Pancreas (tissue), 10 donors: ENCODE results near the gene SLC9A8. TPM values are rescaled to one million over a fixed set of nuclear protein-coding genes. Genes with fewer than 3 reads are reported as not detected.

Experiments
- ATAC-seq, 4 donors: fragments of 200-7000 bp; cut with Tn5 transposase; one replicate each; pipeline versions ENCODE4 v1.8.0 to v1.9.1; 2020; ENCODE audit warnings: mild to moderate bottlenecking in 4 of 4, moderate library complexity in 4 of 4
- DNase-seq, 6 donors: peaks; one replicate each; pipeline ENCODE4 v3.0.0-alpha.2; 2020
- FAIRE-seq: peaks from 2 replicates; lab custom pipeline; 2012; peaks lifted over from hg19 to GRCh38; lab: Jason Lieb, UNC
- H3K27ac ChIP-seq, 4 donors: fragments of 200-600 bp; sonication (generic); 1 replicate in 3 of 4; 2 replicates in 1 of 4; pipeline versions ENCODE4 v1.5.0 to v1.8.0; 2020
- H3K27me3 ChIP-seq, 4 donors: fragments of 200-600 bp; one replicate each; pipeline ENCODE4 v1.8.0; 2021
- H3K36me3 ChIP-seq, 3 donors: fragments of 200-600 bp; sonication (generic) in 1 of 3; one replicate each; pipeline versions ENCODE4 v1.5.0 to v1.8.0; 2020 to 2021
- H3K4me1 ChIP-seq, 3 donors: fragments of 200-600 bp; one replicate each; pipeline ENCODE4 v1.8.0; 2021
- H3K4me3 ChIP-seq, 4 donors: fragments of 200-600 bp; sonication (generic) in 2 of 4; one replicate each; pipeline versions ENCODE4 v1.5.0 to v1.8.0; 2020 to 2021
- H3K9me3 ChIP-seq, 4 donors: fragments of 200-600 bp; one replicate each; pipeline ENCODE4 v1.8.0; 2021
- WGBS, 2 donors: extraction: QIAGEN DNeasy Blood & Tissue Kit; methylation state at CpG; one replicate each; pipeline ENCODE4 v1.1.7; 2013; 5-methylcytosine and 5-hydroxymethylcytosine counted together
- intact Hi-C, 3 donors: fragments of 100-400 bp; cut with DNase I; formaldehyde crosslinking; loops; one replicate each; pipeline versions ENCODE4 v1.11.1 to v1.14.2; 2022
- polyA plus RNA-seq, 2 donors: library from polyadenylated mRNA; stranded (reverse); fragments of 200-250 nt; gene quantifications; one replicate each; pipeline ENCODE4 v1.2.3, GENCODE V29; 2013
- total RNA-seq, 6 donors: library from RNA; stranded (reverse); fragmentation: NEBNext Ultra II Directional in 4 of 6; extraction: Animal tissue kit (Norgen Biotek cat#: 25700) in 4 of 6; gene quantifications; one replicate each; pipeline versions ENCODE4 v1.2.1 to v1.2.4, GENCODE V29; 2021 to 2023
- TF ChIP-seq, protein P1 (sequence below), 4 donors: fragments of 200-600 bp; sonication (generic) in 3 of 4; IDR thresholded peaks; one replicate each; pipeline versions ENCODE4 v1.5.0 to v1.8.0; 2021; ENCODE audit warnings: antibody characterized with exemption in 4 of 4
- donor health status: healthy with polysubstance abuse.
- donor health status: DM: no; HTN: no; CAD: no; lungs with moderate emphysema.
- donor health status: DM: no; HTN: no; CAD: no.
- donor health status: control.
- donor health status: control.
- donor health status: Bipolar disorder and iron deficiency.
- donor health status: DM: yes; HTN: yes; CAD: no.
- donor health status: DM: no; HTN: no; CAD: no.
- donor health status: DM: no; HTN: no; CAD: no.
- donor health status: DM: yes; HTN: yes; CAD: no.

Gene SLC9A8
- total and polyA plus RNA-seq, 8 donors: 4.8 to 9.9 (median 6.8) TPM

DNA sequence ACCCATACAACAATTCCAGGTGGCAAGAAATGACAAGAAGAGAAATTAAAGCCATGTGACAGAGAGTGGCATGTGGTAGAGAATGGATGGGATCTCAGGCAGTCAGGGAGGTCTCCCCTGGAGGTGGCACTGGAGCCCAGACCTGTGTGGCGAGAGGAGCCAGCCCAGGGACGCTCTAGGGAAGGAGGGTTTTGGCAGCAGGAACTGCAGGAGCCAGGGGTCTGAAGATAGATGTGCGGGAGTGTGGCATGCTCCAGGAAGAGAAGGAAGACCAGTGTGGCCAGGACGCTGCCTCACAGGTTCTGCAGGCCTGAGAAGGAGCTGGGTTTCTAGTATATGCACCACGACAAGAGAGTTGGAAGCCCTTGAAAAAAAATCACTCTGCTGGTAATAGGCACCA, 57.6 kb downstream of the SLC9A8 start:
- WGBS, 2 donors: 97% methylated on average over 5 of the region's 5 CpGs

DNA sequence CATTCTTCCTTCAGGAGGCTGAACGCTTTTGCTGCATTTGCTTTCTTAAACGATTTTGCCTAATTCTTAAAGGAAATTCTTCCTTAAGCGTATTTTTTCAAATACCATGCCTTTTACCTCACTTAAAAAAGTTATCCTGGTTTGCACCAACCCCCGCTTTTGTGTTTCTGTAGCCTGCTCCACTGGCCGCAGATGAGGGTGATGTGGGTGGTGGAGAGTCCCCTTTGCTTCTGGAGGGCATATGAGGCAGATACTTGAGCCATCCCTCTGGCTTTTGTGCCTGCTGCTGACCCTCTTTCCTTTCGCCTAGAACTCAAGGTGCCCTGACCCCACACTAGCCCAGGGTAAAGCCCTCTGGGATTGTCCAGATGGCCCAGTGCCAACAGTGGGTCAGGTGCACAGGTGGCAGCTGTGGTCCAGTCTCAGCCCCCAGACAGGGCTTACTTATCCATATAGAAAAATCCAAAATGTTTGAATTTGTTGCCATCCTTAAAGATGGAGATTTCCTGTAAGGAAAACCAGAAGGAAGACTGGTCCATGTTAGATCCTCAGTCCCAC, 58.8 kb downstream of the SLC9A8 start:
- Histone ChIP-seq H3K4me1 (peaks cover 13 to 16% (median 14%) of the 10 kb centered on the region in 3 donors), H3K36me3 (no peaks in the 10 kb centered on the region), H3K27me3 (no peaks in the 10 kb centered on the region), H3K9me3 (no peaks in the 10 kb centered on the region), H3K27ac (no peak overlapping the region), H3K4me3 (no peak overlapping the region)
- intact Hi-C loops: no loop called here
- TF ChIP-seq, protein P1, sequence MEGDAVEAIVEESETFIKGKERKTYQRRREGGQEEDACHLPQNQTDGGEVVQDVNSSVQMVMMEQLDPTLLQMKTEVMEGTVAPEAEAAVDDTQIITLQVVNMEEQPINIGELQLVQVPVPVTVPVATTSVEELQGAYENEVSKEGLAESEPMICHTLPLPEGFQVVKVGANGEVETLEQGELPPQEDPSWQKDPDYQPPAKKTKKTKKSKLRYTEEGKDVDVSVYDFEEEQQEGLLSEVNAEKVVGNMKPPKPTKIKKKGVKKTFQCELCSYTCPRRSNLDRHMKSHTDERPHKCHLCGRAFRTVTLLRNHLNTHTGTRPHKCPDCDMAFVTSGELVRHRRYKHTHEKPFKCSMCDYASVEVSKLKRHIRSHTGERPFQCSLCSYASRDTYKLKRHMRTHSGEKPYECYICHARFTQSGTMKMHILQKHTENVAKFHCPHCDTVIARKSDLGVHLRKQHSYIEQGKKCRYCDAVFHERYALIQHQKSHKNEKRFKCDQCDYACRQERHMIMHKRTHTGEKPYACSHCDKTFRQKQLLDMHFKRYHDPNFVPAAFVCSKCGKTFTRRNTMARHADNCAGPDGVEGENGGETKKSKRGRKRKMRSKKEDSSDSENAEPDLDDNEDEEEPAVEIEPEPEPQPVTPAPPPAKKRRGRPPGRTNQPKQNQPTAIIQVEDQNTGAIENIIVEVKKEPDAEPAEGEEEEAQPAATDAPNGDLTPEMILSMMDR (IDR thresholded peaks at IDR 0.05): no peak
- FAIRE-seq: no peak
- WGBS, 2 donors: 89 to 94% methylated on average over 6 of the region's 6 CpGs
- no peak for ATAC-seq
- DNase-seq: no peak

More for the DNA sequence above, 57.6 kb downstream of the SLC9A8 start:
- DNase-seq (no peak), FAIRE-seq (no peak), ATAC-seq (no peak)
- H3K36me3 ChIP-seq: peaks cover 0 to 3% (median 2%) of the 10 kb centered on the region in 3 donors
- TF ChIP-seq, protein P1 (IDR thresholded peaks at IDR 0.05): no peak
- H3K27ac ChIP-seq: no peak overlapping the region
- intact Hi-C loops: no loop called here
- peaks cover 3 to 5% (median 4%) of the 10 kb centered on the region in 3 donors for H3K4me1 ChIP-seq
- no peaks in the 10 kb centered on the region for H3K27me3 ChIP-seq
- H3K9me3 ChIP-seq: no peaks in the 10 kb centered on the region
- no peak overlapping the region for H3K4me3 ChIP-seq

DNA sequence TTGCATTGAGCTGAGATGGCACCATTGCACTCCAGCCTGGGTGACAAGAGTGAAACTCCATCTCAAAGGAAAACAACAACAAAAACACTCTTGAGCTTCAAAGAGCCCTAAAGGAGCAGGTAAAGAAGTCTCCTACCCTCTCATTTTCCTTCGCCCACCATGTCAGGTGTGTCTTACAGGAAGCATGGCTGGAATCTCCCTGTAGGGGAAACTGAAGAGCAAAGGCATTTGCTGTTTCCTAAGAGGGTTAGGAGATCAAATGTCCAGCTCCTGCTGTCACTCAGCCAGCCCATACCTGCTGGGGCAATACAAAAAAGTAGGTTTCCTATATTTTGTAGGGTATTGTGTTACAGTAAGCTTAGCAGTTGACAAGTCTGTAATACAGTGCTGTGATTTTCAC, 59.4 kb downstream of the SLC9A8 start:
- no peaks in the 10 kb centered on the region for H3K27me3 ChIP-seq
- no peak for ATAC-seq
- no peaks in the 10 kb centered on the region for H3K9me3 ChIP-seq
- intact Hi-C loops: no loop called here
- no peak for FAIRE-seq
- no peak for DNase-seq
- no peak overlapping the region for H3K4me3 ChIP-seq
- H3K4me1 ChIP-seq: peaks cover 13 to 18% (median 14%) of the 10 kb centered on the region in 3 donors
- no peak overlapping the region for H3K27ac ChIP-seq
- TF ChIP-seq, protein P1 (IDR thresholded peaks at IDR 0.05): no peak
- WGBS, 2 donors: 93 to 100% methylated on average over 1 of the region's 1 CpG
- no peaks in the 10 kb centered on the region for H3K36me3 ChIP-seq

DNA sequence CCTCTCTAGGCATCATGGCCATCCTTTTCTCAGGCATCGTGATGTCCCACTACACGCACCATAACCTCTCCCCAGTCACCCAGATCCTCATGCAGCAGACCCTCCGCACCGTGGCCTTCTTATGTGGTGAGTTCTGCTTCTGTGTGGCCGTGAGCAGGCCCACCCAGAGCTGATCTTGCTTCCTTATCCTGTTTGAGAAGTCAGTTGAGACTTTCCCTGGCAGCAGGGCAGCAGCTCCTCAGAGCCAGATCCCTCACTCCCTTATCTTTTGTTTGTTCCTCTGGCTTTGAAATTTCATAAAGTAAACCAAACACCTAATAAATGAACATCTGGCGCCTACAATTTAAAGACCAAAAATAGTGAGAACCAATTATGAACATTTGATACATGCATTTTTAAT, 62.1 kb downstream of the SLC9A8 start:
- FAIRE-seq (no peak), ATAC-seq (peak; percentile 50 to 75 (median 65)), DNase-seq (no peak)
- Histone ChIP-seq H3K36me3 (no peaks in the 10 kb centered on the region), H3K4me3 (no peak overlapping the region), H3K27me3 (no peaks in the 10 kb centered on the region), H3K4me1 (peaks cover 13 to 18% (median 14%) of the 10 kb centered on the region in 3 donors), H3K9me3 (no peaks in the 10 kb centered on the region), H3K27ac (no peak overlapping the region)
- intact Hi-C loops: no loop called here
- TF ChIP-seq, protein P1 (IDR thresholded peaks at IDR 0.05): no peak
- 44 to 46% methylated on average over 6 of the region's 6 CpGs for WGBS, 2 donors

DNA sequence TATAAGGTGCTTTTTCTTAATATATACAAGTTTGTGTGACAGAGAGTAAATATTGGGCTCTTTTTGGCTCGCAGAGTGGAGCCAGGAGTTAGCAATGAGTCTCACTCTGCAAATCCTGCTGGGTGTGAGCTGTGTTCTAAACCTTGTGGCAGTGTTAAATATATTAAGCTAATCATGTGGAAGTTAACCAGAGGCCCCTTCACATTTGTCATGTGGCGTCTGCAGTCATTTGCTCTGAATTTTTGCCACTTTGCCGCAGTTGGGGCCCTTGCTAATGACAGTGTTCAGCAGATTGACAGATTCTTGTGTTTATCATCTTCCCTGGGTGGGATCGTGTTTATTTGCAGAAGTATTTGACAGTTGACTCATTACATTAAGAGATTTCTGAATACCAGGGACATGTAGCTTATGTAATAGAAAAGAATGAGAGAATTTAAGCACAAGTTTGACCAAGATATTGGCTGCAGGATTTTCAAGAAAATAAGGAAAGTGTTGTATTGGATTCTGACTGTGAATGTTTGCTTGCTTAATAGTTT, 64.8 kb downstream of the SLC9A8 start:
- 61 to 64% methylated on average over 4 of the region's 4 CpGs for WGBS, 2 donors
- ATAC-seq (no peak), DNase-seq (no peak), FAIRE-seq (no peak)
- H3K36me3 ChIP-seq: peaks cover 0 to 8% (median 0%) of the 10 kb centered on the region in 3 donors
- H3K27ac ChIP-seq: no peak overlapping the region
- peaks cover 13 to 18% (median 14%) of the 10 kb centered on the region in 3 donors for H3K4me1 ChIP-seq
- intact Hi-C loops: no loop called here
- TF ChIP-seq, protein P1 (IDR thresholded peaks at IDR 0.05): no peak
- no peaks in the 10 kb centered on the region for H3K27me3 ChIP-seq
- no peaks in the 10 kb centered on the region for H3K9me3 ChIP-seq
- H3K4me3 ChIP-seq: no peak overlapping the region
